ENCODE measurements around the gene RTN4RL1.

DNA sequence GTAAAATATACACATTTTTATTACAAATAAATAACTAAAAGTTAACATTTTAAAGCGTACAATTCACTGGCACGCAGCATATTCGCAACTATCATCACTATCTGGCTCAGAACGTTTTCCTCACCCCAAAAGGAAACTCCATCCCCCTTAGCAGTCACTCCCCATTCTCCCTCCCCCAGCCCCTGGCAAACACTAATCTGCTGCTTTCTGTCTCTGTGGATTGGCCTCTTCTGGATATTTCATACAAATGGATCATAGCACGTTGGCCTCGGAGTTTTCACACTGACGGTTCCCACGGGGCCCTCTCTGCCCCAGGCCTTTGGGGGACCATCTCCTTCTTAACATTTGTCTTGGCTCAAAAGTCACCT is 64.6 kb downstream of the RTN4RL1 start:
- TF ChIP-seq, protein P1, sequence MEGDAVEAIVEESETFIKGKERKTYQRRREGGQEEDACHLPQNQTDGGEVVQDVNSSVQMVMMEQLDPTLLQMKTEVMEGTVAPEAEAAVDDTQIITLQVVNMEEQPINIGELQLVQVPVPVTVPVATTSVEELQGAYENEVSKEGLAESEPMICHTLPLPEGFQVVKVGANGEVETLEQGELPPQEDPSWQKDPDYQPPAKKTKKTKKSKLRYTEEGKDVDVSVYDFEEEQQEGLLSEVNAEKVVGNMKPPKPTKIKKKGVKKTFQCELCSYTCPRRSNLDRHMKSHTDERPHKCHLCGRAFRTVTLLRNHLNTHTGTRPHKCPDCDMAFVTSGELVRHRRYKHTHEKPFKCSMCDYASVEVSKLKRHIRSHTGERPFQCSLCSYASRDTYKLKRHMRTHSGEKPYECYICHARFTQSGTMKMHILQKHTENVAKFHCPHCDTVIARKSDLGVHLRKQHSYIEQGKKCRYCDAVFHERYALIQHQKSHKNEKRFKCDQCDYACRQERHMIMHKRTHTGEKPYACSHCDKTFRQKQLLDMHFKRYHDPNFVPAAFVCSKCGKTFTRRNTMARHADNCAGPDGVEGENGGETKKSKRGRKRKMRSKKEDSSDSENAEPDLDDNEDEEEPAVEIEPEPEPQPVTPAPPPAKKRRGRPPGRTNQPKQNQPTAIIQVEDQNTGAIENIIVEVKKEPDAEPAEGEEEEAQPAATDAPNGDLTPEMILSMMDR (IDR thresholded peaks at IDR 0.05) = no peak
- TF ChIP-seq POLR2A (IDR thresholded peaks at IDR 0.05) = no peak
- no peak for TF ChIP-seq EP300 (IDR thresholded peaks at IDR 0.05)

All from tibial nerve (tissue), 4 donors.